Measurements from ENCODE around the gene IL7R.

Gene IL7R

GRCh38 chr5:35919191-35919590 lies 62.5 kb downstream of the IL7R start:
- no peak for DNase-seq

DNA sequence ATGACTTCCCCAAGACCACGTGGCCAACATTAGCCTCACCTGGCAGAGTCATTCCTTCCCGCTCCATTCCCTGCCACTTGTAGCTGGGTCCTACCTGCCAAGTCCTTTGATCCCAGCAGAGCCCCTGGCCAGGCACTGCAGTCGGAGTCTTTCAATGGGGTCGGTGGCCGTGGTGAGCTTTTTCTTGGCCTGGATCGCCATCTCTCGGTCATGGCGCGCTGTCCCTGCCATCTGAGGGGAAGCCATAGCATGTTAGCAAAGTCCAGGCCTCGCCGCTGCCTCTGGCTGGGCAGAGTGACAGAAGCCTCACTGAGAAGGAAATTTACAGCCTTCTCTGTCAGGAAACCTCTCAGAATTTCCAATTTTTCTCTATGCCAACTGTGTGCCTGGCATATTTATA lies 64.2 kb downstream of the IL7R start:
- no peak for DNase-seq

DNA sequence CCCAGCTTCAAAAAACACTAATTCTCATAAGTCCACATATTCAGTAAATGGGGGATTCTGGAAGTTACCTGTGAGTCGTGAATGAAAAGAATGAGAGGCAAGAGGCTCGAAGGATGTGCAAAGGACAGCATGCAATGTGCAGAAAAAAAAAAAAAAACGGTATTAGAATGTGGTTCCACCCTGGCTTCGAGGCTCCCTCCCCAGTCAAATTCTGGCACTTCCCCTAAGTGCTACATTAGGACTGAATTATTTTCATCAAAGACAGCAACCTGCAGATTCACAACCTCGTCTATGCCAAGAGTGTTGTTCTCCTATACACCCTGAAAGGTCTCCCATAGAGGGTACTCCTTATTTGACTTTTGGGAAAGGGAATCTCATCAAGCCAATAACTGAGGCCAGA lies 65.2 kb downstream of the IL7R start:
- DNase-seq: no peak

- no peak for DNase-seq
Measured at GRCh38 chr5:35922468-35922867, 65.8 kb downstream of the IL7R start.

DNA sequence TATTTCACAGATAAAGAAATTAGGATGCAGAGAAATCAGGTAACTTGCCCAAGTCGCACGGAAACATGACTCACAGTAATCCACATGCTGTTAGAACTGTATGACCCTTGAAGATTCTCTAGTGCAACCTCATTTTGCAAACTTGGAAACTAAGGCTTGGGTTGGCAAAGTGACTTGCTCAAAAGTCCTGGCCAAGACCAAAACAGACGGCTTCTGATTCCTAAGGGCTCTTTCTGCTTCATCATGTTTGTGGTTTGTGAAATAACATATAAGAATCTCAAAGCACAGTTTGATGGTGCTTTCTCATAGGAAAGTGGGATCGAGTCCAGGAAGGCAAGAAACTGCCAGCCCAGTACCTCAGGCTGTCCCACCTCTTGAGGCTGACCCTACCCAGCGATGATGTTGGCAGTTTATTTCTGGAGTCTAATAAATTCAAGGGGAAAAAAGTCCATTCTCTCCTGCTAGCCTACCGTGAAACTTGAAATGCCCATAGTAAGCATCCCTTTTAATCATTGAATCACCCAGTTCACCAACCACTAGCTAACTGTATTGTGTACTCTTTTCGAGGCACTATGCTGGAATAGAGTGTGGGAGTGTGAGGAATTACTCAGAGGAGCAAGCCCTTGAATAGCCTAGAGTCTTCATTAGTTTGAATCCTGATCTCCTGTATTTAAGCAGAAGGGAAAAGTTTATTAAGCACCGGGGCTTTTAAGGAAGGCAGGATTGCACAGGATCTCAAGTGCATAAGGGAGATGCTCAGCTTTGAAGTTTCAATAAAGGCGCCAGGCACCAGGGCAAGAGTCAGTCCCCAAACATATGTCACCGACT lies 67.6 kb downstream of the IL7R start:
- DNase-seq: no peak

DNA sequence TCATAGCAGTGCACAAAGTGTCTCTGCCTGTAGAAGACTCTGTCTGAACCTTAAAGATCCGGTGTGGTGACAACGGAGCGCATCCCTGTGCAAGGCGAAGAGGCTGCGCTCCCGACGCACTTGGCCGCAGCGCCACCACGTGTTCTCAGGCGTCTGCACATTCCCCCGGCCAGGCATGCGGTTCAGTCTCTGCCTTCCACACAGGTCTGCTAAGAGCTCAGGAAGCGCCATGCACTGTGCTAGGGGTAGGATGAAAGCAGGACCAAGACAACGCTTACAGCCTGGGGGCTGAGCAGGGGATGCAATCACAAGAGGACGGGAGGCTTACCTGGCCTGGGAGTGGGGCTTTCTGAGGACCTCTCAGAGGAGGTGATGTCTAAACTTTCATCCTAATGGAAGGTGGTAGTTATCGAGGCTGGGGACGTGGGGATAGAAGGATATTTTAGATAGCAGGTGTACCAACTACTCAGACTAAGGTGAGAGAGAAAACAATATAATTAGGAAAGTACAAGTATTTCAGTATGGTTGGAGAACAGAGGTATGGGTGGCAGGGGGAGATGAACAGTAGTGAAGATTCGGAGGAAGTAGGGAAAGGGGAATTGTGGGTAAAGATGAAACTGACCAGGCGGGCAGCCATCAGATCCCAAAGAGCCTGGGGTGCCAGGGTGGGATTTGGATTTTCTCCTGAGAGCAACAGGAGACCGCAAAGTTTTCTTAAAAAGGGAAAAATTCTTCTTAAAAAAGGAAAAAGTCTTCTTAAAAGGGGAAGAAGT lies 68.4 kb downstream of the IL7R start:
- peak; percentile 77 for DNase-seq

DNA sequence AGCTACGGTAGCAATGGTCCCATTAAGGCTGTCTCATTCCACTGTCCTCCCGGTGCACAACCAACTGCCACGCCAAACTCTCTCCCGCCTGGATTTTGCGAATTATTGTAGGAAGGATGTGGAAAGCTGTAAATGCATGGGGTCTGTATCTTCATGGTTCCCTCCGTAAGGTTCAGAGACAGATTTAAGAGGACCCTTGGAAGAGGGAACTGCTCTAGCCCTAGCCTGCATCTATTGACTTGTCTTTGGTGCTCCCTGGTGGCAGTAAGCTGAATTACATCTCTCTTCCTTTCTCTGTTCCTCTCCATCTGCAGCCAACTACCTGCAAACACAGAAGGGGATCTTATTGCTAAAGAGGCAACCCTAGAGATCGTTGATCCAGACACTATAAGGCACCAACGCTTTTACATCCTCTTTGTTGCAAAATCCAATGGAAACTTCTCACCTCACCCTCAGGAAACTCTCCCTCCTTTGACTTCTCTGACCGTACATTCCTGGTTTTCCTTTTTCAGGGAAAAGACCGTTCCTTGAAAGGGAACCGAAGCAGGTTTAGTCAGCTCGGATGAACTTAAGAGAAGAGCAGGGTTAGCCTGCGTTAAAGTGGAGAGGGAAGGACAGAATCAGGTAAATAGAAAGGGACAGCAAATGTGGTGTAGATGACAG lies 69.8 kb downstream of the IL7R start:
- DNase-seq: peak; percentile 66
